ENCODE data around the gene GPHN.

DNA sequence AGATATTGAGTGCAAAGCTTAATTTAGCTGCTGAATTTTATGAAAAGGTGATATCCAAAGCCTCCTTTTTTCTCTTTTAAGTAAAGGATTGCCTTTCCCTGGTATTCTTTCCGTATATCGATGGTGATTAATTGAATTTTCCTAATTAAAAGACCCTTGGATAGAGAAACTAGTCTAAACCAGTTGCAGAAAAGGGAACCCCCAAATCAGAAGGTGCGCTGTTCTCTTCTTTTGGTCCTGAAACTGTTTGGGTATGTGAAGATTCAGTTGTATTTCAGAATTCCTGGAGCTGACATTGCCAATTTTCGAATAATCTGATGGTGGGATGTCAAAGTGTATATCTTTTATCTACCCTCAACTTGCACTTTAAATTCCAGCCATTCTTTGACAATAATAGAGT, 1.9 kb downstream of the GPHN start:
- TF ChIP-seq, protein P1, sequence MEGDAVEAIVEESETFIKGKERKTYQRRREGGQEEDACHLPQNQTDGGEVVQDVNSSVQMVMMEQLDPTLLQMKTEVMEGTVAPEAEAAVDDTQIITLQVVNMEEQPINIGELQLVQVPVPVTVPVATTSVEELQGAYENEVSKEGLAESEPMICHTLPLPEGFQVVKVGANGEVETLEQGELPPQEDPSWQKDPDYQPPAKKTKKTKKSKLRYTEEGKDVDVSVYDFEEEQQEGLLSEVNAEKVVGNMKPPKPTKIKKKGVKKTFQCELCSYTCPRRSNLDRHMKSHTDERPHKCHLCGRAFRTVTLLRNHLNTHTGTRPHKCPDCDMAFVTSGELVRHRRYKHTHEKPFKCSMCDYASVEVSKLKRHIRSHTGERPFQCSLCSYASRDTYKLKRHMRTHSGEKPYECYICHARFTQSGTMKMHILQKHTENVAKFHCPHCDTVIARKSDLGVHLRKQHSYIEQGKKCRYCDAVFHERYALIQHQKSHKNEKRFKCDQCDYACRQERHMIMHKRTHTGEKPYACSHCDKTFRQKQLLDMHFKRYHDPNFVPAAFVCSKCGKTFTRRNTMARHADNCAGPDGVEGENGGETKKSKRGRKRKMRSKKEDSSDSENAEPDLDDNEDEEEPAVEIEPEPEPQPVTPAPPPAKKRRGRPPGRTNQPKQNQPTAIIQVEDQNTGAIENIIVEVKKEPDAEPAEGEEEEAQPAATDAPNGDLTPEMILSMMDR (conservative IDR thresholded peaks at IDR 0.05; ENCODE audit: low read depth, low read length), result no peak
- no peak for TF ChIP-seq RAD21 (IDR thresholded peaks at IDR 0.05; ENCODE audit: low read length)
